GM21423 (cell line): ENCODE measurements around the gene POLD2.

Experiments
- ATAC-seq: cut with Tn5 transposase; IDR thresholded peaks from one replicate; pipeline ENCODE4 v1.9.1; 2021; ENCODE audit warnings: mild to moderate bottlenecking, moderate library complexity; ENCODE audit not compliant: unreplicated experiment

The POLD2 gene

DNA sequence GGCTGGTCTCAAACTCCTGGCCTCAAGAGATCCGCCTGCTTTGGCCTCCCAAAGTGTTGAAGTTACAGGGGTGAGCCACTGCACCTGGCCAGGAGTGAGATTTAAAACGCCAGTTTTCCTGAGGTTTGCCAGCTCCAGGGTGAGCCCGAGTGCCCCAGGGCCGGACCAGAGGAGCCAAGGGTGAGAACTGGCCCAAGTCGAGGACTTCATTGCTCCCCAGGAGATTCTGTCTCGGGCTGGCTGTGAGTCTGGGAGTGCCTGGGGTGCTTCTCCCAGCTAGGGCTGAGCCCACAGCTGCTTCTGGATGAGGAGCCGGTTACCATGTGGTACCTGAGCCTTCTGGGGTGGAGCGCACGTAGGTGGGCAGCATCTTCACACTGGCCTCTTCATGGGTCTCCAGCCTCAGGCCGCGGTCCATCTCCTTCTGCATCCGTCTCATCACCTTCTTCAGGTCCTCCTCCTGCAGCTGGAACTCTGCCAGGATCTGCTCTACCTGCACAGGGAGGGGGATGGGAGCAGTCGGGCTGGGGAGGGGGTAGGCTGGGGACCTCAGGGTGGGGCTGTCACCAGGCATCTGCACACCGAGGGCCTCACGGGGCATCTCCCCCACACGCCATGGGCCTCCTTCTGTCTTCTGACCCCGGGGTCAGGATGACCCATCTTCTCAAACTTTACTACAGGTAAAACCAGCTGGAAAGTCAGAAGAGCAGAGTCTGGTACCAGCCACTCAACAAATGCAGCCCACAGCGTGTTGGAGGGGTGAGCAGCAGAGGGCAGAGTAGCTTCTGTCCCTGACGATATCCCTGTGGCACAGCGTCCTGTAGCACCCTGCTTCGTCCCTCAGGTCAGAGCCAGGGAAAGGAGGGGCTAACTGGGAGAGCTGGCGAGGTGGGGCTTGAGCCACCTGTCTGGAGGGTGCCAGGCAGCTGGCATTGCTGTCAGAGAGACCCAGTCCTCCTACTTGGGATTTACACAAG lies 29.9 kb upstream of the POLD2 start:
- ATAC-seq = no peak

DNA sequence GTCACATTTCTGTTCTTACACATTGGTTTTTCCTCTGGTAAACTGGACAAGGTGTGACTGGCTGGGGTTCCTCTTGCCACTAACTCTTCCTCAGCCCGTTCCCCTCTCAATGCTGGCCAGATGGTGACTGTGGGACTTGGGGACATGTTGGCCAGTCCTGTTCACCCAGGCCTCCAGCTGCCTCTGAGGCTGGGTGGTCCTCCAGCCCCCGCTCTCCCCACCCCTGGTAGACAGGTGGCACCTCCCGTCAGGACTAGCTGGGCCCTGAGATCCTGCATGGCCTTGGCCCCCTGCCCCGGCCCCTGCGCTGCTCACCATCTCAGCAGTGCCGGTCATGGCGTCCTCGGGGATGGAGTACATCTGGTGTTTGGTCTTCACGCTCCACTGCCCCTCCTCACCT lies 28.6 kb upstream of the POLD2 start:
- no peak for ATAC-seq

DNA sequence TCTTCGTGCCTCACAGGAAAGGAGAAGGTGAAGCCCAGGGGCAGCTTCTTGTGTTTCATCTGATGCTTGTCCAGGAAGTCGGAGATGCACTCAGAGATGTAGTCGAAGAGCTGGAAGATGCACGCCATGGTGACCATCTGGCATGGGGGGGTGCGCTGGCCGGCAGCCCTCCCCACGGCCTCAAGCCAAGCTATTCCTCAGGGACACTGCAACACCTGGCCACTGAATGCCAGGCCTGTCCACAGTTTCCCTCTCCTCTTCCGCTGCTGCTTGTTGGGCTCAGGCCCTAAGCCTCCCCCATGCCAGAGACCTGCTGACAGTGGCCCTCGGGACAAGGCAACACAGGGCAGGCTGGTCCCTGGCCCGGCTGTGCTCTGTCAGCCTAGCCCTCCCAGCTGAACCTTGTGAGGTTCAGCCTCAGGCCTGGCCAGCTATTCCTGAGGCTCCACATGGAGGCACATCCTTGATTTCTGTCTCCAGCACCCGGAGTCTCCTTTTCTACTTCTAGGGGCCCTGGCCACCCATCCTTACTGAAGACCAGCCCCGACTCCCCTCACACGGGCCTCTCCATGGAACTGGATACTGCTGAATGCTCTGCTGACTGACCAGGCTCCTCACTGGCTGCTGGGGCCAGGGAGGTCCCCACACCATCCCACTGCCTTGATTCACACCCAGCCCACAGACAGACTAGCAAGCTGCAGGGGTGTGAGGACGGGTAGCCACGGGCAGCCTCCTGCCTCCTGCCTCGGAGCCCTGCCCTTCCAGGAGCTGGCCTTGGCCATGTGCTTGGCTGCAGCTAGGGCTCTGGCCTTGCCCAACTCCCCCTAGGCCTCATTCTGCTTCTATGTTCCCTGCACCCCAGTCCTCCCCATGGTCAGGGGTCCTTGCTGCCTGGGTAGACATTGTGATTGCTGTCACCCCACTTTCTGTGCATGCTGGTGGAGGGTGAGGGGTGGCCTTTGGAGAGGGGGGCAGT lies 27.9 kb upstream of the POLD2 start:
- ATAC-seq = no peak

DNA sequence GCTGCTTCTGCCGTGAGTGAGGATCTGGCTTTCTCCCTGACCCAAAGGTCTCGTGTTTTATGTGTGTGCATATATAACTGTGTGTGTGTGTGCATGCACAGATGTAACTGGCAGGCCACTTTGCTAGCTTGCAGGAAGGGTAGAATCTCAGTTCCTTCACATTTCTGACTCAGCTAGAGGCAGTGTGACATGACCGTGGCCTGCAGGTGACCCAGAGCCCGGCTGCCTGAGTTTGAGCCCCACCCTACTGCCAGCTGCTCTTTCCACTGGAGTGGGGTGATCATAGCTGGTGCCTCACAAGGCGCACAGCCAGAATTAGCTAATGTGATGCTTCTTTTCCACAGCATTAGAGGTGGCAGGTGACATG lies 27.1 kb upstream of the POLD2 start:
- peak; percentile 46 for ATAC-seq

DNA sequence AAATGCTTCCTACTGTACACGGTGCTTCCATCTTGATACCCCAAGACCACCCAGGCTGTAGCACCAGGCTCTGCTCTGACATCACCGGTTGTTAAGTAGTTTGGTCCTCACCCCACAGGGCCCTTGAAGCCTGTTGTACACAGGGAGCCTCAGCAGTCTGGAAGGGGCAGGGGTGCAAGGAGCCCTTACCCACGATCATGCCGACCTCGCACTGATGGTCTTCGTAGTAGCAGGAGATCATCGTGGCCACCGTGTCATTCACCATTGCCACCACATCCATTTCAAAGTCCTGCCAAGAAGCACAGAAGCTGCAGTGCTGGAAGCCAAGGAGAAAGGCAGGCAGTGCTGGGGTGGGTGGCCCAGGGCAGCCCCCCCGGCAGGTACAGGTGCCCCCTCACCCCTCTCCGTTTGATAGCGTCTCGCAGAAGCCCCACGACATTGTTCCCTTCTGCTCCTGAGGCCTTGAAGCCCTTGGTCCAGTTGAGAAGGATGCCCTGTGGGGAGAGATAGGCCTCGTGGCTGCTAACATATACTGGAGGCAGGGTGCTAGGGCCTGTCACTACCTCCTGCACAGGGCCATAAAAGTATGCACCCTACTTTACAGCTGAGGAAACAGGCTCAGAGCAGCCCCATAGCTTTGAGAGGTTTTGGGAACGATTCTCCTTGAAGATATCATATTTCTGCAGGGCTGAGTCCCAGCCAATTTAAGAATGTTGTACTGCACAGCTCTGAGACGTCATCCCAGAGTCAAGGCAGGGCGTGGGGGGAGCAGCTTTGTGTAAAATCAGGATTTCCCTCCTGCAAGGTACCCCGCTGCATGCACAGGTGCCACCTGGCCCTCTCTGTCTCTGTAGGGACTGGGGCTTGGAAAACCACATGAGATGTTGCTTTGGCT lies 26.5 kb upstream of the POLD2 start:
- ATAC-seq = no peak

DNA sequence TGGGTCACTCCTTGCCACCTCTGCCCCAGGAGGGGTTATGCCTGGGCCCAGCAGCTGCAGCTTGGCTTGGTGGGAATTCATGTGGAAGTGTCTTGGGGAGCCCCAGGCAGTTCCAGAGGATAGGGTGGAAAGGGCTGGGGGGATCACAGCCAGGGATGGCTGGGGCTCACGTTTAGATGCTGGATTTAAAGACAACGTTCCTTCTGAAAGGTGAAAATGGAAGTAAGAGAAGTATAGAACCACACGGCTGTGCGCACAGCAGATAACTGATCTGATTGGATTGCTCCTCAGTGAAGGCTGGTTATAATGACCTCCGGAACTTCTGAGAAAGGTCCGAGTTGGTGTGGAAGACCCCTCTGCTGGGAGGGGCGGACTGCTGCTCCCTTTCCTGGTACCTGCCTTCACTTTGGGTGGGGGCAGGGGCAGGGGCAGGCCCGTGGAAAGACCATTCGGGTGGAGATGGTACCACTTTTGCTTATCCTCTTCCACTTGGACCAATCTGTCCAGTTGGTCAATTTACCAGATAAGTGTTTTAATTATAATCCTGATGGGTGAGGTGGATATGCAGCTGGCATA lies 25.7 kb upstream of the POLD2 start:
- no peak for ATAC-seq

DNA sequence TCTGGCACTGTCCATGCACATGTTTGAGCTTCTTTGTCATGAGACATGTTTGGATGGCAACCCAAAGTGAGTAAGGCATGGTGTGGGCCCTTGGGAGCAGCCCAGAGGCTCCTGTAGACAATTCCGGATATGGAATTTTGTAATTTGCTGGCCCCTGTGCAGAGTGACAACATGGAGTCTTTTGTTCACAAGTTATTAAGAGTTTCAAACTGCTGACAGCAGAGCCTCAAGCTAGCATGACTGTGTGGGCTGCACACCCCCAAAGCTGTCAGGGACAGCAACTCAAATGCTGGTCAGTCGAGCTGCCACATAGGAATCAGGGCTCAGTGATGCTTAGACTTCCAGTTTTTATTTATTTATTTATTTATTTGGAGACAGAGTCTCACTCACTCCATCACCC lies 24.8 kb upstream of the POLD2 start:
- no peak for ATAC-seq

DNA sequence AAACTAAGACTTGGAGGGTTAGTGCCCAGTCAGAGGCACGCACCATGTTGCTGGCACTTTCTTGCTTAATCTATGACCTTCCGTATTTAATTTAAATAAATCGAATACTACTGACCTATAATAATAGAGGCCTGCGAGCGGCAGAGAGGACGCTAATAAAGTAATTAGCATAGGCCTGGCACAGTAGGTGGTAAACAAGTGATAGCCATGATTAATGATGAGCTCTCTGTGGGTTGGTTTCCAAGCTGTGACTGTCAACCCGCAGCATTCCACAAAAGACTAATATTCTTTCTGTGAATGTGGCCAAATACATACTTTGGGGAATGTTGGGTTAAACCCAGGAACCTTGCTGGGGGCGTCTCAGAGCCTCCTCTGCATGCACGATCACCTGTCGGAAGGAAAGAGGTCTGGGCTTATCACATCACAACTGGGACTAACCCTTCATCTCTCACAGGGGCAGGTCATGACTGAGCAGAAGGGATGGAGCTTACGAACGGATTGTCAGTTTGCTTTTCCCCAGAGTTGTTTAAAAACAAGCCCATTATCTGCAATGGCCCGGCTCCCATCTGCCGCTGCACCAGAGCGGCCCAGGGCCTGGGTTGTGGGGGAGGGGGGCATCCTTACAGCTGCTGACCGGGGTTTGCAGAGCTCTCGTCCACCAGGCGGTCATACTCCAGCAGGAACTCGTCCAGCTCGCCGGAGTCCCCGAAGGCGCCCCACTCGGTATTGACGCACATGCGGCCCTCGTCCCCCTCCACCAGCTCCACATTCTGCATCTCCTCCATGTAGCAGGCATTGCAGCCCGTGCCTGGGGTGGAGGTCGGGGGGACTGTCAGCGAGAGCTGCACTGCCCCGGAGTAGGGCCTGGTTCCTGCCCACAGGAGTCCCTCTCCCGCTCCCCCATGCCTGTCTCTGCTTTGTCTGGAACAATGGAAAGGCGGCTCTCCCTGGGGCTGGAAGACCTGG lies 24.0 kb upstream of the POLD2 start:
- ATAC-seq = no peak

DNA sequence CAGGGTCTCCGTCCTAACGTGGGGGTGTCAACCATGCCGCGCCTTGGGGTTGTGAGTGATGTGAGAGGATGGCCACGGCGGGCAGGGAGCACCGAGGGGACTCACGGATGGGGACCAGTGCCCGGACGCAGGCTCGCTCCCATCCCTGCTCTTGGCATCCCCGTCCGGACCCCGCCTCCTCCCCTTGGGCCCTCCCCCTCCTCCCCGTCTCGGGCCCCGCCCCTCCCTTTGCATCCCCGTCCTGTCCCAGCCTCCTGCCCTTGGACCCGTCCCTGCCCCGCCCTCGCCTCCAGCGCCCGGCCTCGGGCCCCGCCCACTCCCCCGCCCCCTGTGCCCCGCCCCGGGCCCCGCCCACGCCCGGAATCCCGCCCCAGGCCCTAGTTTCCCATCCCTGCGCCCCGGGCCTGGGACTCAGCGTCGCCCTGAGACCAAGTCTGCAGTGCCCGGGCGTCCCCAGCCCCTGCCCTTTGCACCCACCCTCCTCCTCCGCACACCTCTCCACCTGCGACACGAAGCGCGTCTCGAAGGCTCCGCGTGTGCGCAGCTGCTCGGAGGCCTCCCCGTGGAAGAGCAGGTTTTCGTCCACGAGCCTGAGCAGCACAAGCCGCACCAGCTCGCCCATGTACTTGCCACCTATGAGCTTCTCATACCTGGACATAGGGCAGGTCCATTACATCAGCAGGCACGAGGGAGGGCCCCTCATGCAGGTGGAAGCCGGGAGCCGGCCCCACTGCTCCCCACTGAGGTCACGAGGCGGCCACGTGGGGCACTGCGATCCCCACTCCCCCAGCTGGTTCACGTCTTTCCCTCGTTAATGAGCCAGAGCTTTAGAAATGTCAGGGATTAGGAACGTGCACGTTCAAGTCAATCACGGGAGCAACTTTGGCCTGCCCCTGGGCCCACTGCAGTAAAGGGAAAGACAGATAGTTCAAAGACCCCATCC lies 22.9 kb upstream of the POLD2 start:
- ATAC-seq = peak; percentile 36

DNA sequence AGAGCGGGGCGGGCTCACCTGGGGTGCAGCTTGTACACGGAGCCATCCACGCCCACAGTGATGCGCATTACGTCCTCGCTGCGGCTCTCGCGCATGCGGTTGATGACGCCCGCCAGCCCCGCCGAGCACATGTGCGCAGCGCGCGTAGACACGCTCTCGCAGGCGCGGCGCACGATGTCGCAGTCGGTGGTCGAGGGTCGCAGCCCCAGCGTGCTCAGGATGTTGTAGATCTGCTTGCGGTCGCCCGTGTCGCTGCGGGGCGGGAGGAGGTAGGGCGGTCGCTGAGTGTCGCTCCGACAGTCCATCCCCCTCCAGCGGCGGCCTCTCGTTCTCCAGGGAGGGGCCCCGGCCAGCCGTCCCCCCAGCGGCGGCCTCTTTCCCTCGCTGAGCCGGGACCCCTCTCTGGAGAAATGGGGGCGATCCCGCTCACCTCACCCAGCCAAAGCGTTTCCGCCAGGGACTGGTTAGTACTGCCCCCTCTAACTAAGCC lies 22.2 kb upstream of the POLD2 start:
- no peak for ATAC-seq

DNA sequence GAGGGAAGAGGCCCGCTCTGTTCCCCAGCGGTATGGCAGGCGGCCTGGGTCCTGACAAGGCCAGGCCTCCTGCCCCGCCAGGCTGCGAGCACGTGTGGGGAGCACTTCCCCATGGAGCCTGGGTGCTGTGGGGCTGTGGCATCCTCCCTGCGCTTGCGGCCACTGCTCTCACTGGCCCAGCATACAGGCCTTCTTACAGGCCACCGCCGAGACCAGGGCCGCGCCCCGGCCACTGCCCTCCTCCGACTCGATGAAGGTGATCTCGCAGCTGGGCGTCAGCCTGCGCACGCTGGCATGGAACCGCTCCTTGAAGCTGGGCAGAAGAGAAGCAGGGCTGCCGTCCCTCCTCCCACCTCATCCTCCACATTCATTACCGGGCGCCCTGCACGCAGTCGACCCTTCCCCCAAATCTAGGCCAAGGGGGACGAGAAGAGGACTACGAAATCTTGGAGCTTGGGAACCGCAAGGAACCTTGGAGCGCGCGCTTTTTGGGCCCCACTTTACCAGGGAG lies 21.7 kb upstream of the POLD2 start:
- no peak for ATAC-seq

DNA sequence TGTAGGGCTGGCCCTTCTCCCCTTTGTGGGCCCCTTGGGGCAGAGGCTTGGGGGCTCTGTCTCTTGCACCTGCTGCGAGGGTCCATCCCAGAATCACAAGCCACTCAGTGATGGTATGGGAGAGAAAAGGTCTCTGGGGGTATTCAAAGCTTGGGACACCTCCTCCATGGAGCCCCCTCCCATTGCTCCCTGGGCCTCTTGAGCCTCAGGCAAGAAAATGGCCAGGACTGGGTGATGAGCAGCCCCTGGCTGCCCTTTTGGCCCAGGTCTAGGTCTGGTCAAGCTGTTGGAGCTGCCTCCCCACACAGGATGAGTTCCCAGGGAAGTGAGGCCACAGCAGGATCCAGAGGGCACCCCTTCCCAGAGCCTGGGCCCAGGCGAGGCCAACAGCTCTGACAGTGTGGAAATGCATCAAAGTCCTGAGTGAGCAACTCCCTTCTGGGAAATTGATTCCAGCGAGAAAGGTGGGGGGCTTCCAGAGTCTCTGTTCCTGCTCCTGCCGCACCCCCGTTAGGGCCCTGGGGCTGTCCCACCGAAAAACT lies 21.1 kb upstream of the POLD2 start:
- ATAC-seq = no peak

DNA sequence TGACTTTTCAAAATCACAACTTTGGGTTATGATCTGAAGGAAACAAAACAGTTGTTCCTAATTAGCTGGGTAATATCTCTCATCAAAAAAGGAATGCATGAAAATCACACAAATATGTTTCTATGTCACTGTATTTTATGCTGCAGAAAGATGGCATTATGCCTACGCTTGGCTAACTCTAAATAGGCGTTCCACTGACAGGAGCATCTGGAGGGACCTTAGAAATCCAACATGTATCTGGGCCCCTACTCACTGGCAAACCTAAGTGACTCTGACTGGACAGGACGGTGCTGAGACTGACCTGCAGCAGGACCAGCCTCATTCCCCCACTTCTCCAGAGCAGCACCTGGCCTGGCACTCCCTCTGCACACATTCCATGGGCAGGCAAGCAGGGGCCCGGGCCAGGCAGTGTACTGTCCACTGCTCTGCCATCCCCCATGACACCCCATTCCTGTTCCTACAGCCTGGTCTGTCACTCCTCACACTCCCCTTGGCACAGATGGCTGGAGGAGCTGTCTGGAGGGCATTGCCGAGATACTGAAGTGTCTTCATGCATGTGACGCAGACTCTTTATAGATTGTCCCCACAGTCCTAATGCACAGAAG lies 20.4 kb upstream of the POLD2 start:
- ATAC-seq = no peak

DNA sequence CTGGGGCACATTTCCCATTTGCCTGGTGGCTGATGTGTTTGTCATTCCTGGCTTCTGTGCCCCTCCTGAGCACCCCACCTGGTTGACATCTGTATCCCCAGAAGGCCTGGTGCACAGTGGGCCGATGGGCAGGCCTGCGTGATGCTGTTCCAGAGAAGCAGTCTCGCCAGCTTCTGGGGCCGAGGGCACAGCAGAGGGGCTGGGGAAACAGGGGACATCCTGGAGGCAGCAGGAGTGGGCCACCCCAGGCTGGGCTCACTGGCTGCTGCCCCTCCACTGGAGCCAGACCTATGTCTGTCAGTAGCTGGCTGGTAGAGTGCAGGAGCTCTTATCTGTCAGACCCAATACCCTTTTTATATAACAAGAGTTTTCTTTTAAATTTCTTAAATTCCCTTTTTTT lies 18.7 kb upstream of the POLD2 start:
- no peak for ATAC-seq

DNA sequence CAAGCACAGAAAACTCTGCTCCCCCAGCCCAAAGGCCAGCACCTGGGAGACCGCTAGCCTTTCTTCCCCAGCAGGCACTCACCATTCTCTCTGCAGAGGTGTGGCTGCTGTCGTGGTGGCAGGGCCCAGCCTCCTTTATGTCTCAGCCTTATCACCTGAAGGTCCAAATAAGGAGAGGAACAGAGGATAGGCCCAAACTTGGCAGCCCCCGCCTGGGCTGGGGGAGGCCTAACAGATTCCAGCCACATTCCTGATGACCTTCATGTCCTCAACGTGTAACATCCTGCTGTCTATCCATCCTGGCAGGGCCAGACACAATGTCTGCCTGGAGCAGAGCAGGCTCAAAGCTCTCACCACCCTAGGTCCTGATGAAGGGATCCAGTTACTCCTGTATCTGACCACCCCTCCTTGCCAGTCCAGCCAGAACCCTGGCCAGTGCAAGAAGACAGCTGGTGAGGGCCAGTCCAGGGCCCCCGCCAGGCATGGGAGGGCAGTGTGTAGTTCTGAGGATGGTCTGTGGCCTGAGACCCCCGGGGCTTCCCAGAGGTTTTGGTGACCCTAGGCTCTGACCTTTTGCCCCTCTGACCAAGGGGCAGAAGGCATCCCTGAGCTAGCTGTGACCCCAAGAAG lies 18.0 kb upstream of the POLD2 start, which contains the start of gene MYL7:
TSS of gene MYL7 (minus strand) at position 112 of the 630 bp plus-strand sequence. CDS start at position 85, 27 bp downstream.
- ATAC-seq = no peak

DNA sequence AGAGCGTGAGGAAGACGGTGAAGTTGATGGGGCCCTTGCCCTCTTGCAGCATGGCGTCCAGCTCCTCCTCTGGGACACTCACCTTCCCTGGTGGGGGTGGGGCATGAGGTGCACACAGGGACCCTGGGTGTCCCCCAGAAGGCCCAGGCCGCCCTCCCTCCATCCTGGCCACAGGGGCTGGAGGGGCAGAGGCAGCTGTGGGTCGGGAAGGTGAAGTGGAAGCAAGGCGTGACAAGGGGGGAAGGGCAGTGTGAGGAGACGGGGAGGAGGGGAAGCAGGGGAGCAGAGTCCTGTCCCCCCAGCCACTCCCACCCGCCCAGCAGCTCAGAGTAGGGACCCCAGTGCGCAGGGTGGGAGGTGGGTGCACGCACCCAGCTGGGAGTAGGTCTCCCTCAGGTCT lies 17.0 kb upstream of the POLD2 start:
- no peak for ATAC-seq
